K562 treated with DMSO at 1 percent for 24 hours (cell line): Measurements from ENCODE around the gene USP36. TPM values are rescaled to one million over a fixed set of nuclear protein-coding genes. Genes with fewer than 3 reads are reported as not detected.

Experiments used
- total RNA-seq: library from RNA; unstranded; fragments of 300-600 nt; gene quantifications from 2 replicates; pipeline ENCODE4 v1.2.3, GENCODE V29; 2022; ENCODE audit warnings: low read depth; ENCODE audit not compliant: insufficient read depth

Gene USP36
- total RNA-seq, result 19.9 and 20.2 TPM in 2 replicates

GRCh38 chr17:78840780-78841611 lies at the start of gene USP36:
Gene USP36 (minus strand): TSS chr17:78840814. CDS start chr17:78836363, 4,451 bp downstream.

GRCh38 chr17:78781893-78782304 lies 58.7 kb downstream of the USP36 start, which contains the start of gene CYTH1:
Gene CYTH1 (minus strand): TSS chr17:78782273. CDS start chr17:78782223, 50 bp downstream.

Other genes with a start within 250 kb of the USP36 start
- gene CYTH1, start 58.5 kb downstream of the USP36 start, total RNA-seq, result 36.6 and 39.3 TPM in 2 replicates
- not detected in 2 replicates for gene CEP295NL, start 62.4 kb upstream of the USP36 start, total RNA-seq
- 0.46 and 0.56 TPM in 2 replicates for gene TIMP2, start 84.6 kb upstream of the USP36 start, total RNA-seq
- 106 and 110 TPM in 2 replicates for gene LGALS3BP, start 139.1 kb upstream of the USP36 start, total RNA-seq
- gene CANT1, start 168.9 kb upstream of the USP36 start, total RNA-seq, result 86.3 and 86.8 TPM in 2 replicates
- not detected in 2 replicates for gene C1QTNF1, start 183.4 kb upstream of the USP36 start, total RNA-seq
- gene ENGASE, start 234.0 kb upstream of the USP36 start, total RNA-seq, result 15.6 and 20.9 TPM in 2 replicates